MG63 (cell line): Measurements from ENCODE around the gene PGLYRP2. TPM values are rescaled to one million over a fixed set of nuclear protein-coding genes. Genes with fewer than 3 reads are reported as not detected.

Experiments used
- DNase-seq: peaks from one replicate; pipeline ENCODE4 v3.0.0-alpha.2; 2020
- H3K27me3 ChIP-seq: fragments of 250-450 bp; sonication (Bioruptor Pico); 2 replicates; pipeline ENCODE4 v1.5.1; 2020; ENCODE audit warnings: mild to moderate bottlenecking, moderate library complexity
- H3K36me3 ChIP-seq: fragments of 250-450 bp; sonication (Bioruptor Pico); 2 replicates; pipeline ENCODE4 v1.5.1; 2020; ENCODE audit warnings: mild to moderate bottlenecking, moderate library complexity
- H3K4me3 ChIP-seq: fragments of 250-450 bp; sonication (Bioruptor Pico); 2 replicates; pipeline ENCODE4 v1.5.1; 2020; ENCODE audit warnings: mild to moderate bottlenecking, moderate library complexity
- H3K9me3 ChIP-seq: fragments of 250-450 bp; sonication (Bioruptor Pico); 2 replicates; pipeline ENCODE4 v1.5.1; 2020; ENCODE audit warnings: mild to moderate bottlenecking, moderate library complexity
- total RNA-seq: library from RNA; depleted of rRNA; stranded (reverse); fragments of >200 nt; shearing (Covaris generic); gene quantifications from 2 replicates; pipeline ENCODE4 v1.2.3, GENCODE V29; 2014; ENCODE audit warnings: low replicate concordance

Gene PGLYRP2
- total RNA-seq, 1 experiment from 2014 or later = not detected

DNA sequence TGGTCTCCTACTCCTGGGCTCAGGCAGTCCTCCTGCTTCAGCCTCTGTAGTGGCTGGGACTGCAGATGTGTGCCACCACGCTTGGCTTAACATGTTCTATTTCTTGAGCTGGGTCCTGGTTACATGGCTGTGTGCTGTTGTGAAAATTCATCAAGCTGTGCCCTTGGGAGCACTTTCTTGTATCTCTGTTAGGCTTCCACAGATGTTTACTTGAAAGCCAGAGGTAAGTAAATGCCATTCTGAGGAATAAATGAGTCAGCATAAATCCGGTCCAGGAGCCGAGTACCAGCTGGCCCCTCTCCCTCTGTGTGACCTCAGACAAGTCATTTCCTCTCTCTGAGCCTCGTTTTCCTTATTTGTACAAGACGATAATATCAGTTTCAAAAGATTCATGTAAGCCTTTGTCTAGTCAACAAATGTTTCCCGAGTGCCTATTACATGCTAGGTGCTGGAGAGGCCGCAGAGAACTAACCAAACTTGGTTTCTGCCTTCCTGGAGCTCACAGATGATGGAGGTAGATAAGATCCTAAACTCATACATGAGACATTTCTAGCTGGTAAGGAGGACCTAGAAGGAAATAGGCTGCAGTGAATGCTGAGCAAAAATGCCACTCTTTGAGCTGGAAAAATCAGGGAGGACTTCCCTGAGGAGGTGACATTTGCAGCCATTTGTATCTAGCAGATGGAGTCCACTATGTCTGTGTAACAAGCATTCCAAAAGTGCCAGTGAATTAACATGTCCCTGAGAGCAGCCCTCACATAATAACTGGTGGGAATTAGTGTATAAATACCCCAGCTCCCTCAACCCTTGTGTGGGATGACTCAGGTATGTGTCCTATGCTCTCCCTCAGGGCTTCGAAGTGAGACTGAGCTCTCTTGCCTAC is 12.2 kb downstream of the PGLYRP2 start:
- no peaks in the 10 kb centered on the region for H3K36me3 ChIP-seq
- H3K4me3 ChIP-seq = no peak overlapping the region
- no peaks in the 10 kb centered on the region for H3K27me3 ChIP-seq
- no peaks in the 10 kb centered on the region for H3K9me3 ChIP-seq
- peak; percentile 88 for DNase-seq

DNA sequence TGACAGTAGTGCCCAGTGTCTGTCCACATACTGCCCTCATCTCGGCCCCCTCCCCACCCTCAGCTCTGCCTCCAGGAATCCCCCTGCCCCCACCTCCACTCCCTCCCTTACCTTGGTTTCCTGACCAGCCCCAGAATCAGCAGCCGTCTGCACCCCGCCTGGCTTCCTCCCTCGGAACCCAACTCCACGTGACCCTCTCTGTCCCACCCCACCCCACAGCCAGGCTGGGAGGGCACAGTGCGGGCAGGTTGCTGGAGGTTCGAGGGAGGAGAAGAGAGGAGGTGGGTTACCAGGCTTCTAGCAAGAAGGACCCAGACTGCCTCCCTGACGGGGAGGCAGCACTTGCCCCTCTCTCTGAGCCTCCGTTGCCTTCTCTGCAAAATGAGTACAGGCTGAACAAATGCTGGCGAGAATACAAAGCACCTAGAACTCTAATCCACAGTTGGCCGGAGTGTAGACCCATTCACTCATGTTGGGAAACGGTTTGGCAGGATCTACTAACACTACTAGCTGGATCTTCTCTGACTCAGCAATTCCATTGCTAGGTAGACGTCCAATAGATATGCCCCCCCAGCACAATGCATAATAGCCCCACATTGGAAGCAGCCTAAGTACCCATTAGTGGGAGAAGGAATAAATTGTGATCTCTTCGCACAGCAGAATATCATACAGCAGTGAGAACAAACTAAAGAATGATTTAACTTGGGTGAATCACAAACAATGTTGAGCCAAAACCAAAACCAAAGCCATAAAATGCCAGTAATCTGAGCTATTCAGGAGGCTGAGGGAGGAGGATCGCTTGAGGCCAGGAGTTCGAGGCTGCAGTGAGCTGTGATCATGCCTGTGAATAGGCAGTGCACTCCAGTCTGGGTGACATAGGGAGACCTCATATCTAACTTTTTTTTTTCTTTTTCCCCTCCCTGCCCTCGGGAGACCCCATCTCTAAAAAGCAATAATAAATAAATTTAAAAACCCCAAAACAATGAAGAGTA is 14.6 kb downstream of the PGLYRP2 start, which contains the start of gene RASAL3:
RASAL3 (minus strand) TSS at position 151 of the 992 bp plus-strand sequence. CDS start 186 bp downstream, outside the sequence.
- Histone ChIP-seq H3K4me3 (no peak within 1 kb of the TSS), H3K27me3 (no peaks in the 10 kb centered on the region), H3K36me3 (no peaks in the 10 kb centered on the region), H3K9me3 (no peaks in the 10 kb centered on the region)
- peak; percentile 87 for DNase-seq

DNA sequence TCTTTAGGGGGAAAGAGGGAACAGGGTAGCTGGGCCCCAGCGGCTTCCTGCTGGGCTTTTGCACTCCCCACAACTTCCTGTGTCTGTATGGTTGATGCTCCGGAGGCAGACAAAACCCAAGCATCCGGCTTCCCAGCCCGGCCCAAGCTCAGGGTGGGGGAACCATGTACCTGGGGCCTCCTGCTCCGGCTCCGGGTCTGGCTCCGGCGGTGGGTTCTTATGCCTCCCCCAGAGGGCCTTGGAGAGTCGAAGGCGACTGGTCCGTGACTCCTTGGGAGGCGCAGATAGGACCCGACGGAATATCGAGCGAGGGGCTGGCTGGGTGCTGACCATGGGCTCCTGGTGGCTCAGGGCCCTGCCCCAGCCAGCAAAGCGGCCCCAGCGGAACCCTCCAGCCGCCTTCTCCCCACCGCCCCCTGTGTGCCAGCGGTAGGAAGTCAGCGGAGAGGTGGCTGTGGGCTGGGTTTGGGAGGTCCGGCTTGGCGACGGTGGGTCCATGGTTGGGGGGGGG is 15.4 kb downstream of the PGLYRP2 start:
- no peak for DNase-seq
- Histone ChIP-seq H3K27me3 (no peaks in the 10 kb centered on the region), H3K9me3 (no peaks in the 10 kb centered on the region), H3K4me3 (no peak overlapping the region), H3K36me3 (no peaks in the 10 kb centered on the region)

DNA sequence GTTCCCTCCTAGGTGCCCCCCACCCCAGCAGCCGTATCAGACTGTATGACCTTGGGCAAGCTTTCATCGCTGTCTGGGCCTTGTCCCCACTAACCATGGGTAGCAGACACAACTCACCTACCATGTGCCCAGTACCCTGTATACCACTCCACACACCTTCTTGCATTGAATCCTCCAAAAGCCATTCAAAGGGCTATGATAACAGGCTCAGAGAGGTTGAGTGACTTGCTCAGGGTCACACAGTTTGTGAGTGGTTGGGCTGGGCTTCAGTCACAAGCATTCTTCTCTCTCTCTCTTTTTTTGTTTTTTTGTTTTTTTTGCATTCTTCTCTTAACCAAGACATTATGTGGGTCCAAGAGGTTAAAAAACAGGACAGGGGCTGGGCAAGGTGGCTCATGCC is 17.6 kb downstream of the PGLYRP2 start:
- H3K27me3 ChIP-seq = peaks cover 9% of the 10 kb centered on the region

DNA sequence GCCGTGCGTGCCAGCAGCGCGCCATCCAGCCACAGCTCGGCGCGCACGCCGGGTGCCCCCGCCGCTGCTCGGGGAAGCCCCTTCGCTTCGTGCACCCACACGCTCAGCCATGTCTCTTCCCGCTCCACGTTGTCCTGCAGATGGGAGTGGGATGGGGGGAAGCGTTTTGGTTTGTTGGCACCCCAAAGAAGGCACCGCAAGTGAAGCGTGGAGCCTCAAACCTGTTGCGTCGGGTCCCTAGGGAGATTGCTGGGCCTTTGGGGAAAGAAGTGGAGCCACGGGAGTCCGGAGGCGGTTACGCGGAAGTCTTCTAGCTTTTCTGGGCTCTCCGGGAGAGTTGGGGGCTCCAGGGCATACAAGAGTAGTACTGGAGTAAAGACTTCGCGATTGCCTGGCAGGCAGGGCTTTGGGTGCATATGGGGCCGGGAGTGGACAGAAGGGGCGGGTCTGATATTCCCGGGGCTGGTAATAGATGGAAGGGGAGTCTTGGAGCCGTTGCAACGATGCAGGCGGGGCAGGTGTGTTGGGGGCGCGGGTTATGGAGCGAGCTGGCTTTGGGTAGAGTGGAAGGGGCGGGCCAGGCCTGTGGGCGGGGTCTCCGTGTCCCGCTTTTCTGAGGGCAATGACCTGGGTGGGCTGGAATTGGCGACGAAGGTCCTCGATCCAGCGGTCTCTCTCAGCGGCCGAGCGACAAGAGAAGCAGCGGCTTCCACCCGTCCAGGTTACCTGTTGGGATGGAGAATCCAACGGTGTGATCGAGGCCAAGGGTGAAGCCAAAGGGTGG is 21.4 kb downstream of the PGLYRP2 start:
- Histone ChIP-seq H3K36me3 (no peaks in the 10 kb centered on the region), H3K27me3 (peaks cover 13% of the 10 kb centered on the region), H3K9me3 (no peaks in the 10 kb centered on the region), H3K4me3 (no peak overlapping the region)
- no peak for DNase-seq

More for the DNA sequence above, 17.6 kb downstream of the PGLYRP2 start:
- H3K9me3 ChIP-seq = no peaks in the 10 kb centered on the region
- no peak overlapping the region for H3K4me3 ChIP-seq
- no peak for DNase-seq
- H3K36me3 ChIP-seq = no peaks in the 10 kb centered on the region

DNA sequence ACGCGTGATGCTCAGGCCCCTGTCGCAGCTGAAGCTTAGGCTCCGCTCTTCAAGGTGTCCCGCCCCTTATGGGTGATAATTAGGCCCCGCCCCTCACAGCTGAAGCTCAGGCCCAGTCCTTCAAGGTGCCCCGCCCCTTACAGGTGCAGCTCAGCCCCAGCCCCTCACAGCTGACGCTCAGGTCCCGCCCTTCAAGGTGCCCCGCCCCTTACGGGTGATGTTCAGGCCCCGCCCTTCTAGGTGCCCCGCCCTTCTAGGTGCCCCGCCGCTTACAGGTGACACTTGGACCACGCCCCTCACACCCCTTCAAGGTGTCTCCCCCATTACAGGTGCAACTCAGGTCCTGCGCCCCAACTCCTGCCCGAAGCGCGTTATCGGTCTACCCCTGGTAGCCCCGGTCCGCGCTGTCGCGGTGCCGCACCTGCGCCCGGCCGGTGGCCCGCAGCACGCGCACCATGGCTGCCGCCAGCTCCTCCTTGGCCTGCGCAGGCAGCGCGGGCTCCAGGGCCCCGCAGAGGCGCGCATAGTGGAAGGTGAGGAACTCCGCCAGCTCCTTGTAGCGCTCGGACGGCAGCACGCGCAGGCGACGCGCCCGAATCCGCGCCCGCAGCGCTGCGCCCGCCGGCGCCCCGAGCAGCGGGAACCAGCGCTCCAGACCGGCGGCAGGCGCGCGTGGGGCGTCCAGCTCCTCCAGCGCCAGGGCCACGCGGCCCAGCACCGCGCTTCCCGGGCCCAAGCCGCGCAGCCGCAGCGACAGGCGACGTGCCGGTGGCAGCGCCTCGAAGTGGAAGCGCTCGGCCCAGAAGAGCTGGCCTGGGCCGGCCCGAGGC is 22.2 kb downstream of the PGLYRP2 start:
- no peak for DNase-seq
- Histone ChIP-seq H3K4me3 (no peak overlapping the region), H3K36me3 (no peaks in the 10 kb centered on the region), H3K27me3 (peaks cover 13% of the 10 kb centered on the region), H3K9me3 (no peaks in the 10 kb centered on the region)

DNA sequence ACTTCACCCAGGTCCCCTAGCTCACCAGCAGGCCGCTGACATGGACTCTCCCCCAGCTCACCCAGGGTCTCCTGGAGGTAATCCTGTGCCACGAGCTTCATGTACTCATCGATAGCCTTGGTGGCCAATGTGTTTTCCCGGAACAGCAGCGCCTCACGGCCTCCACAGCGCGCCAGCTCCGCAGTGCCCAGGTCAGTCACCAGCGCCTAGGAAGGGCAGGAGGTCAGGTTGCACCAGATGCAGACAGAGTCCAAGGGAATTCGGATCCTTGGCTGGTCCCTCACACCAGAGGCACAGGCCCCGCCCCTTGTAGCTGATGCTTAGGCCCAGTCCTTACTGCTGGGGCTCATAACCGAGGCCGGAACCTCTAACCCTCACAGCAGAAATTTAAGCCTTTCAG is 22.9 kb downstream of the PGLYRP2 start:
- no peak for DNase-seq
- H3K27me3 ChIP-seq = peaks cover 13% of the 10 kb centered on the region
- no peaks in the 10 kb centered on the region for H3K9me3 ChIP-seq
- H3K4me3 ChIP-seq = no peak overlapping the region
- H3K36me3 ChIP-seq = no peaks in the 10 kb centered on the region

DNA sequence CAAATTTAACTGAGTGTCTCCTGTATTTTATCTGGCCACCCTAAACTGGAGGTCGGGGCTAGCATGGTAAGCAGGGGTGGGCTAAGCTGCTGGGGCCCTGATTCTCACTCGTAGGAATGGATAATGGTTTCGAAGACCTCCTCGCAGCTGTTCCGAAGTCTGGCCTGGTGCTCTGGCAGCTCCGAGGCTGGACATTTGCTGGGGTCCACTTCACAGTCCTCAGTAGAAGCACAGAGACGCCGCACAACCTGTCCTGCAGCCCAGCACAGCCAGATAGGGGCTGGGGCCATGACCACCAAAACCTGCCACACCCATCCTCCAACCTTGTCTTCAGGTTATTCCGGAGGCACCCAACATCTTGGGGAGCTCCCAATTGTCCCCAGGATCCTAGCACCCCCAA is 23.3 kb downstream of the PGLYRP2 start:
- Histone ChIP-seq H3K27me3 (peaks cover 13% of the 10 kb centered on the region), H3K4me3 (no peak overlapping the region), H3K9me3 (no peaks in the 10 kb centered on the region), H3K36me3 (no peaks in the 10 kb centered on the region)
- DNase-seq = no peak

DNA sequence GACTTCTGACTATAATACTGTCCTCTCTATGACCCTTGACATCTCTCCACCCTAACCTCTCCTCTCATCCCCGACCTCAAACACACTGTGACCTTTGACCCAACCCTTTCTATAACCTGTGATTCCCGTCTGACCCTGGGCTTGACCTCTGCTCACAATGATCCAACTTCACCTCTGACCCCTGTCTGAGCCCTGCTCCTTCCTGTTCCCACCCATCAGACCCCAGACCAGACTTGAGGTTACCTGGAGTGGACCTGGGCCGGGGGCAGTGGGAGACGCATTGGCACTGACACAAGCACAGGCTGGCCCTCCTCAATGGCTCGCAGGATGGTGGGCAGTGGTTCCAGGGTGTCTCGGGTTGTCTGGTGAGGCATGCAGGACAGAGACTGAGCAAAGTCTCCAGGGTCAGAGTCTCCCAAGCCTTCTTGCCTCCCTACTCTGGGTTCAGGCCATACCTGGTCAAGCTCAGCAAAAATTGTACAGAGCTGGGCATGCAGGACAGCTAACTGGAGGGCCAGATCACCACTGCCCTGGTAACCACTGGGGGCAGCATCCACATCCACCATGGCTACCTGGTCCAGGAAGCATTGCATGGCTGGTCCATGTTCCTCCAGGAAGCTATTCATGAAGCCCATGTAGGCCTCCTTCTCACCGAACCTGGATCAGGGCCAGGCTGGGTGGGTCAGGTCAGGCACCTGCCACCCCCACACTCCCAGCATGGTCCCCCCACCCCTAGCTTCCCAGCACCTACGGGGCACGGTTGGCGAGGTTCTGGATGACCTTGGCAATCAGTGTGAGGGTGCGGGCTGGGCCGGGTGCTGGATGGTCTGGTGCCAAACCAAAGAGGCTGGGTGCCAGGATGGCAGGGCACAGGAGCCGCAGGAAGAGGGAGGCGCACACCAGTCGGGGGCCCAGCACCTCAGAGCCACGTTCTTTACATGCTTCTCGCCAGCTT is 25.1 kb downstream of the PGLYRP2 start:
- no peak for DNase-seq

DNA sequence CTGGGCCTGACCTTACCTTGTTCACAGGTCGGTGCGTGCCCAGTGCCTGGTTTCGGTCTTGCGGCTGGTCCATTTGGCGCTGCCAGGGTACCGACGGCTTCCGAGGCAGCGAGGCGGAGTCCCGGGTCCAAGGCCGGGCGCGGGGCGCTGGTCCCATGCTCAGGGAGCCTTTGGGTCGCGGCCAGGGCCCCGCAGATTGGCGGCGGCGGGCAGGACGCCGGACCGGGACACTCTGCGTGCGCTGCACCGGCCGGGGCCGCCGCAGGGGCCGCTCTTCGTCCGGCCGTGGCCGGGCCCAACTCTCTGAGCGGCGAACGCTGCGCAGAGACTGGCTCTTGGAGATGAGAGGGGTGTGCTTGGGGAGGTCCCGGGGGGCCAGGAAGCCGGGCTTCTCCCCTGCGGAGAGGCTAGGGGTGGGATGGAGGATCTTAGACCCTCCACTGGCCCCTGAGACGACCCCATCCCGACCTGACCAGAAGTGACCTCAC is 26.2 kb downstream of the PGLYRP2 start:
- Histone ChIP-seq H3K27me3 (peaks cover 13% of the 10 kb centered on the region), H3K4me3 (no peak overlapping the region), H3K9me3 (no peaks in the 10 kb centered on the region), H3K36me3 (no peaks in the 10 kb centered on the region)
- DNase-seq = no peak

More for the DNA sequence above, 25.1 kb downstream of the PGLYRP2 start:
- no peaks in the 10 kb centered on the region for H3K36me3 ChIP-seq
- H3K27me3 ChIP-seq = peaks cover 13% of the 10 kb centered on the region
- no peak overlapping the region for H3K4me3 ChIP-seq
- no peaks in the 10 kb centered on the region for H3K9me3 ChIP-seq

DNA sequence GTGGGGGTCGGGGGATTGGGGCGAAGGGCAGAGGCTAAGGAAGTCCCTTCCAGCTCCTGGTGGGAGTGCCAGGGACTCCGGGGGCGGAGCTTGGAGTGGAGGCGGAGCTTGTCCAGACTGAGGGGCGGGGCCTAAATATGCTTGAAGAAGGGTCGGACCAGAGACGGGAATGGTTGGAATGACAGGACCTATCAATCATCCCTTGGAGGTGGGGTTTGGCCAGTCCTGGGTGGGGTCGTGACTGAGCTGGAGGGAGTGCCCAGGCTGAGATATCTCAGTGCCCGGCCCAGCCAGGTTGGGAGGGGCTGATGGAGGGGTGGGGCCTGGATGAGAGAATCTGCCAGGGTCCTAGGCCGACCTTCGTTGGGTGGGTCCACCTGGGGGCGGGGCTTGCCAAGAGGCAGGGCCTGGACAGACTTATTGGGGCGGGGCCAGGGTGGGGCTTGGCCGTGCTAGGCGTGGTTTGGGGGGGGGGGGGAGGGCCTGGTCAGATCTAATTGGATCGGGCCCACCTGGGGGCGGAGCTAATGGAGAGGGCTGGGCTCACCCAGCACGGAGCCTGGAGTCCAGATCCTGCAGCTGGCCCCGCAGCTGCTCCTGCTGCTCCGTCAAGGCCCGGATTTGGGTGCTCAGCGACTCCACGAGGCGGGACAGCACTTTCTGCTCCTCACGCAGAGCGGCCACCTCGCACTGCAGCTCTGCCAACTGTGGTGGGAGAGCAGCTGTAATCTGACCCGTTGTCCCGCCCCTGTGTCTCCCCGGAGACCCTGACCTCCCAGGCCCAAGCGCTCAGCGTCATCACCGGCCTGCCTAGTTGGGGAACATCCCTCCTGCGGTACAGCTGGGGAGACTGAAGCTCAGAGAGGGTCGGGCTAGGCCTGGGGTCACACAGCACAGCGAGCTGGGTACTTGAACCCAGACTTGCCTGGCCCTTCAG is 26.9 kb downstream of the PGLYRP2 start:
- Histone ChIP-seq H3K36me3 (no peaks in the 10 kb centered on the region), H3K4me3 (no peak overlapping the region), H3K27me3 (peaks cover 9% of the 10 kb centered on the region), H3K9me3 (no peaks in the 10 kb centered on the region)
- DNase-seq = peak; percentile 75

DNA sequence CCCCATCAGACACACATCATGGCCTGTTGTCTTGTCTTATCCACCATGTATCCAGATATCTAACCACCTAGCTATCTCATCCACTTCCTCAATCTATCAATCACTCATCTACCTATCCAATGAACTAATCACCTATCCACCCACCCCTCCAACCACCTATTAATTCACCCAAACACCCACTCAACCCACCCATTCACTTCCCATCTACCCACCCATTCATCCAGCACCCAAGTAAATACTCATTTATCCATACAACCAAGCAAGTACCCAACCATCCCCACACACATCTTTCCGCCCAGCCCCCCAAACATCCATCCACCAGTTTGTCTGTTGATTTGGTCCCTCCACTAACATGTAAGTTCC is 28.8 kb downstream of the PGLYRP2 start:
- H3K9me3 ChIP-seq = no peaks in the 10 kb centered on the region
- no peaks in the 10 kb centered on the region; the same call in 1 of the 2 replicates for H3K27me3 ChIP-seq
- no peak overlapping the region for H3K4me3 ChIP-seq
- no peak for DNase-seq
- no peaks in the 10 kb centered on the region for H3K36me3 ChIP-seq
